ENCODE results near the gene STXBP1. TPM values are rescaled to one million over a fixed set of nuclear protein-coding genes. Genes with fewer than 3 reads are reported as not detected.
"Not testable (repeated sequence)": the region's sequence is repeated elsewhere in the genome, so short reads cannot be mapped to it uniquely, and the experiment has no call there.

STXBP1 gene
- total and polyA plus RNA-seq, 12 donors, result 14.4 to 59.2 (median 46.4) TPM

- intact Hi-C loops (cut with DNase I), result loop anchor here in 2 of 10 donors (2.0 to 5.0 kb wide), 2 partner anchors 50 to 57 kb away; no protein-coding TSS in a partner anchor
- ATAC-seq, result peak; percentile 92 to 96 (median 94)
Measured at GRCh38 chr9:127578952-127579853, 32.9 kb upstream of the STXBP1 start.

GRCh38 chr9:127580366-127580765 is 31.7 kb upstream of the STXBP1 start:
- TF ChIP-seq CTCF (IDR thresholded peaks at IDR 0.05), result no peak
- no peaks in the 10 kb centered on the region for H3K27me3 ChIP-seq
- peak overlapping the region in 2 of 10 donors; percentile 90 to 92 for H3K27ac ChIP-seq
- 89 to 93% methylated on average over 8 of the region's 8 CpGs for WGBS, 2 donors
- intact Hi-C loops (cut with DNase I), result loop anchor here in 1 of 10 donors (10.0 kb wide), 1 partner anchor 376 kb away; no protein-coding TSS in a partner anchor
- peaks cover 10 to 47% (median 17%) of the 10 kb centered on the region in 9 donors for H3K4me1 ChIP-seq
- no peaks in the 10 kb centered on the region for H3K36me3 ChIP-seq
- no peak overlapping the region for H3K4me3 ChIP-seq
- H3K9me3 ChIP-seq, result peaks cover 0 to 6% (median 0%) of the 10 kb centered on the region in 11 donors
- no peak for DNase-seq
- ATAC-seq, result no peak

More at GRCh38 chr9:127578952-127579853, 32.9 kb upstream of the STXBP1 start:
- Histone ChIP-seq H3K27ac (peak overlapping the region; percentile 47 to 92 (median 85)), H3K4me1 (peaks cover 10 to 58% (median 17%) of the 10 kb centered on the region in 9 donors), H3K9me3 (peaks cover 0 to 6% (median 0%) of the 10 kb centered on the region in 11 donors), H3K4me3 (peak overlapping the region in 8 of 10 donors; percentile 12 to 46 (median 30)), H3K27me3 (no peaks in the 10 kb centered on the region), H3K36me3 (no peaks in the 10 kb centered on the region)
- peak in 7 of 9 donors; percentile 28 to 51 (median 32) for TF ChIP-seq CTCF (IDR thresholded peaks at IDR 0.05)
- peak; percentile 83 to 85 for DNase-seq
- 38 to 49% methylated on average over 21 of the region's 21 CpGs for WGBS, 2 donors

GRCh38 chr9:127580879-127581475 is 31.1 kb upstream of the STXBP1 start:
- Histone ChIP-seq H3K36me3 (no peaks in the 10 kb centered on the region), H3K4me3 (no peak overlapping the region), H3K27me3 (no peaks in the 10 kb centered on the region), H3K27ac (no peak overlapping the region), H3K9me3 (peaks cover 0 to 6% (median 0%) of the 10 kb centered on the region in 11 donors), H3K4me1 (peaks cover 10 to 44% (median 17%) of the 10 kb centered on the region in 9 donors)
- WGBS, 2 donors, result 88 to 89% methylated on average over 7 of the region's 7 CpGs
- ATAC-seq, result no peak
- no peak for DNase-seq
- intact Hi-C loops (cut with DNase I), result loop anchor here in 1 of 10 donors (10.0 kb wide), 1 partner anchor 376 kb away; no protein-coding TSS in a partner anchor
- TF ChIP-seq CTCF (IDR thresholded peaks at IDR 0.05), result no peak

- H3K4me1 ChIP-seq, result peaks cover 1 to 25% (median 5%) of the 10 kb centered on the region in 9 donors
- not testable (repeated sequence) for H3K27ac ChIP-seq, DNase-seq, H3K36me3 ChIP-seq, ATAC-seq, H3K27me3 ChIP-seq, H3K4me3 ChIP-seq, H3K9me3 ChIP-seq
- intact Hi-C loops (cut with DNase I), result loop anchor here in 1 of 10 donors (10.0 kb wide), 1 partner anchor 380 kb away; no protein-coding TSS in a partner anchor
- 89 to 95% methylated on average over 3 of the region's 3 CpGs for WGBS, 2 donors
Measured at GRCh38 chr9:127584474-127584805, 27.6 kb upstream of the STXBP1 start.

Data from heart right ventricle (tissue), 16 donors.